Lower lobe of right lung (tissue), 2 donors: ENCODE results near the gene LHX2. TPM values are rescaled to one million over a fixed set of nuclear protein-coding genes. Genes with fewer than 3 reads are reported as not detected.

Experiments
- ATAC-seq, 2 donors: fragments of 200-7000 bp; cut with Tn5 transposase; one replicate each; pipeline ENCODE4 v1.9.1; 2020 to 2022; ENCODE audit warnings: mild to moderate bottlenecking in 2 of 2, moderate library complexity in 2 of 2
- DNase-seq: peaks from one replicate; pipeline ENCODE4 v3.0.0-alpha.2; 2020
- H3K27ac ChIP-seq: fragments of 200-600 bp; one replicate; pipeline ENCODE4 v1.8.0; 2022
- H3K27me3 ChIP-seq: fragments of 200-600 bp; one replicate; pipeline ENCODE4 v1.8.0; 2022; ENCODE audit warnings: low read depth
- H3K36me3 ChIP-seq: fragments of 200-600 bp; one replicate; pipeline ENCODE4 v1.8.0; 2022; ENCODE audit warnings: mild to moderate bottlenecking
- H3K4me1 ChIP-seq: fragments of 200-600 bp; one replicate; pipeline ENCODE4 v1.8.0; 2022
- H3K4me3 ChIP-seq: fragments of 200-600 bp; one replicate; pipeline ENCODE4 v1.8.0; 2022; ENCODE audit warnings: mild to moderate bottlenecking
- H3K9me3 ChIP-seq: fragments of 200-600 bp; one replicate; pipeline ENCODE4 v1.8.0; 2022
- CTCF ChIP-seq: fragments of 200-600 bp; IDR thresholded peaks from one replicate; pipeline ENCODE4 v1.8.0; 2022; ENCODE audit warnings: antibody characterized with exemption, mild to moderate bottlenecking
- intact Hi-C: fragments of 100-400 bp; cut with DNase I; formaldehyde crosslinking; loops from one replicate; pipeline ENCODE4 v1.11.0; 2022
- total RNA-seq: library from RNA; stranded (reverse); fragmentation: NEBNext Ultra II Directional; extraction: Animal tissue kit (Norgen Biotek cat#: 25700); gene quantifications from one replicate; pipeline ENCODE4 v1.2.1, GENCODE V29; 2021
- donor health status: DM: no; HTN: yes; CAD: no; lungs with severe emphysema.

Gene LHX2
- total RNA-seq, 1 donor from 2014 or later = not detected

GRCh38 chr9:124052401-124052800 is 40.8 kb downstream of the LHX2 start:
- no peak for TF ChIP-seq CTCF
- Histone ChIP-seq H3K27me3 (peaks cover 37% of the 10 kb centered on the region), H3K36me3 (no peaks in the 10 kb centered on the region), H3K4me1 (no peaks in the 10 kb centered on the region), H3K4me3 (no peak overlapping the region), H3K27ac (no peak overlapping the region), H3K9me3 (no peaks in the 10 kb centered on the region)
- DNase-seq (no peak), ATAC-seq (no peak)
- intact Hi-C loops = no loop called here

- Histone ChIP-seq H3K4me1 (no peaks in the 10 kb centered on the region), H3K27ac (no peak overlapping the region), H3K4me3 (no peak overlapping the region), H3K36me3 (no peaks in the 10 kb centered on the region), H3K9me3 (no peaks in the 10 kb centered on the region), H3K27me3 (peaks cover 53% of the 10 kb centered on the region)
- TF ChIP-seq CTCF = no peak
- ATAC-seq = peak in 1 of 2 donors; percentile 51
- DNase-seq = no peak
- intact Hi-C loops = no loop called here
Observed at GRCh38 chr9:124054582-124055227, 43.1 kb downstream of the LHX2 start.

GRCh38 chr9:124060844-124061605 is 49.5 kb downstream of the LHX2 start:
- peaks cover 24% of the 10 kb centered on the region for H3K27me3 ChIP-seq

GRCh38 chr9:124062172-124062571 is 50.6 kb downstream of the LHX2 start:
- DNase-seq (no peak), ATAC-seq (no peak)
- no peaks in the 10 kb centered on the region for H3K36me3 ChIP-seq
- no peak for TF ChIP-seq CTCF
- no peak overlapping the region for H3K27ac ChIP-seq
- intact Hi-C loops = no loop called here
- no peaks in the 10 kb centered on the region for H3K4me1 ChIP-seq
- H3K27me3 ChIP-seq = peaks cover 20% of the 10 kb centered on the region
- H3K9me3 ChIP-seq = no peaks in the 10 kb centered on the region
- H3K4me3 ChIP-seq = no peak overlapping the region

More at GRCh38 chr9:124060844-124061605, 49.5 kb downstream of the LHX2 start:
- Histone ChIP-seq H3K27ac (no peak overlapping the region), H3K36me3 (no peaks in the 10 kb centered on the region), H3K9me3 (no peaks in the 10 kb centered on the region), H3K4me3 (no peak overlapping the region), H3K4me1 (no peaks in the 10 kb centered on the region)
- ATAC-seq (no peak), DNase-seq (no peak)
- intact Hi-C loops = no loop called here
- no peak for TF ChIP-seq CTCF

- Histone ChIP-seq H3K36me3 (no peaks in the 10 kb centered on the region), H3K27ac (no peak overlapping the region), H3K9me3 (no peaks in the 10 kb centered on the region), H3K4me1 (no peaks in the 10 kb centered on the region), H3K4me3 (no peak overlapping the region), H3K27me3 (no peaks in the 10 kb centered on the region)
- DNase-seq (no peak), ATAC-seq (no peak)
- intact Hi-C loops = no loop called here
- TF ChIP-seq CTCF = no peak
Observed at GRCh38 chr9:124066783-124067577, 55.4 kb downstream of the LHX2 start.
